ENCODE results near the gene PAX8. TPM values are rescaled to one million over a fixed set of nuclear protein-coding genes. Genes with fewer than 3 reads are reported as not detected.

PAX8 gene
- total RNA-seq, 1 donor from 2014 or later = 0.71 TPM

- CTCF ChIA-PET = no interaction called here
- no peak overlapping the region for H3K27ac Mint-ChIP-seq
These were observed 23.3 kb downstream of the PAX8 start for GRCh38 chr2:113255140-113256070.

GRCh38 chr2:113253453-113253852, 25.3 kb downstream of the PAX8 start:
- POLR2A ChIA-PET = no interaction called here
- Mint-ChIP-seq H3K27ac (no peak overlapping the region), H3K4me1 (peaks cover 13% of the 10 kb centered on the region), H3K4me3 (no peak overlapping the region), H3K9me3 (no peaks in the 10 kb centered on the region), H3K36me3 (ENCODE audit: low read depth) (no peaks in the 10 kb centered on the region), H3K27me3 (peaks cover 6% of the 10 kb centered on the region)
- intact Hi-C loops (cut with micrococcal nuclease) = no loop called here
- CTCF ChIA-PET = no interaction called here
- no peak for ATAC-seq (ENCODE audit: low read depth)
- DNase-seq = no peak
- TF ChIP-seq, protein P1, sequence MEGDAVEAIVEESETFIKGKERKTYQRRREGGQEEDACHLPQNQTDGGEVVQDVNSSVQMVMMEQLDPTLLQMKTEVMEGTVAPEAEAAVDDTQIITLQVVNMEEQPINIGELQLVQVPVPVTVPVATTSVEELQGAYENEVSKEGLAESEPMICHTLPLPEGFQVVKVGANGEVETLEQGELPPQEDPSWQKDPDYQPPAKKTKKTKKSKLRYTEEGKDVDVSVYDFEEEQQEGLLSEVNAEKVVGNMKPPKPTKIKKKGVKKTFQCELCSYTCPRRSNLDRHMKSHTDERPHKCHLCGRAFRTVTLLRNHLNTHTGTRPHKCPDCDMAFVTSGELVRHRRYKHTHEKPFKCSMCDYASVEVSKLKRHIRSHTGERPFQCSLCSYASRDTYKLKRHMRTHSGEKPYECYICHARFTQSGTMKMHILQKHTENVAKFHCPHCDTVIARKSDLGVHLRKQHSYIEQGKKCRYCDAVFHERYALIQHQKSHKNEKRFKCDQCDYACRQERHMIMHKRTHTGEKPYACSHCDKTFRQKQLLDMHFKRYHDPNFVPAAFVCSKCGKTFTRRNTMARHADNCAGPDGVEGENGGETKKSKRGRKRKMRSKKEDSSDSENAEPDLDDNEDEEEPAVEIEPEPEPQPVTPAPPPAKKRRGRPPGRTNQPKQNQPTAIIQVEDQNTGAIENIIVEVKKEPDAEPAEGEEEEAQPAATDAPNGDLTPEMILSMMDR (IDR thresholded peaks at IDR 0.05) = no peak

More at GRCh38 chr2:113255140-113256070, 23.3 kb downstream of the PAX8 start:
- no peak for ATAC-seq (ENCODE audit: low read depth)
- Mint-ChIP-seq H3K4me3 (no peak overlapping the region), H3K27me3 (peaks cover 9% of the 10 kb centered on the region), H3K36me3 (ENCODE audit: low read depth) (no peaks in the 10 kb centered on the region), H3K9me3 (no peaks in the 10 kb centered on the region), H3K4me1 (peaks cover 13% of the 10 kb centered on the region)
- TF ChIP-seq, protein P1 (IDR thresholded peaks at IDR 0.05) = no peak
- POLR2A ChIA-PET = interaction anchor here (0.8 to 1.1 kb wide), 3 partner anchors 14 to 99 kb away, joined by 3 to 4 read pairs (median 3); no protein-coding TSS in a partner anchor
- DNase-seq = no peak
- intact Hi-C loops (cut with micrococcal nuclease) = no loop called here

DNA sequence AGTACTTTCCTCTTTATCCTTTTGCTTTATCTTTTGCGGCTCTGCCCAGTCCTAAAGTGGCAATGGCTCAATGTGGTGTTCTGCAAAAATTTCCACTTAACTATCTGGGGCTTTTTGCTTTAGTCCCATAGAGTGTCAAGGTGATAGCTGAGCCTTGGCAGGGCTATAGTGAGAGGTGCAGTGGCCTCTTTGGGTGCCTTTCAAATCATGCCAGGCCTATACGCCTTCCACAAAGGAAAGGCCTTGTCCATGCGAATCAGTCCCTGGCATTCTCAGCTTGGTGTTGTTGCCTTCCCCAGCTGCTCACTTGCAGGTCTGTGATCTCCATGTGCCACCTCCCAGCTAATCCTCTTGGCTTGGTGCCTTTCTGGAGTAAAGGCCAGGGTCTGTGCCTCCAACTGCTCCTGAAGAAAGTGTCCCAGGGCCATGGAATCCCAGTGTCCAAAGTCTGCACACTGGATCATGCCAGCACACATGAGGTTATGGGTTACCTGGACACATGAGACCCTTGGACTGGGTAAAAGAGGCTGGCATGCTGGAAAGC, 26.6 kb downstream of the PAX8 start:
- Mint-ChIP-seq H3K4me3 (no peak overlapping the region), H3K27ac (no peak overlapping the region), H3K36me3 (ENCODE audit: low read depth) (no peaks in the 10 kb centered on the region), H3K9me3 (no peaks in the 10 kb centered on the region), H3K27me3 (peaks cover 5% of the 10 kb centered on the region), H3K4me1 (peaks cover 11% of the 10 kb centered on the region)
- TF ChIP-seq, protein P1 (IDR thresholded peaks at IDR 0.05) = no peak
- CTCF ChIA-PET = interaction anchor here (1.1 to 4.1 kb wide), 4 partner anchors 48 to 138 kb away, joined by 3 to 29 read pairs (median 14); no protein-coding TSS in a partner anchor
- intact Hi-C loops (cut with micrococcal nuclease) = no loop called here
- DNase-seq (no peak), ATAC-seq (ENCODE audit: low read depth) (no peak)
- POLR2A ChIA-PET = no interaction called here

DNA sequence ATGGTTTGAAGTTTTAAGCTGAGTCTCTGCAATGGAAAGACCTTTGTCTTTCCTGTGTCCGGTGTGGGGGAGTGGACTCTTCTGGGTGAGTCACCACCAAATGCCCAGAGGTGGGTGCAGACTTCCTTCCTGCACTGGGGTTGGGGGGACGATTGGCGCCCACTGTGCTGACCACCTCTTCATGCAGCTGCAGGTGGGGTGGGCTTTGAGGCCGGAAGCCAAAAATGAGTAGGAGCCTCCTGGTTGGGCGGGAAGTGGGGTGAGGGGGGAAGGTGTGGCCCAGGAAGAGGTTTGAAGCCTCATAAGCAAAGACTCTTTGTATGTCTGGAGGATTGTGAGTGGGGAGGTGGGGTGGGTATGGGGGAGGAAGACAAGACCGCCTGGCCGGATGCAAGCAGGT, 27.6 kb downstream of the PAX8 start:
- intact Hi-C loops (cut with micrococcal nuclease) = no loop called here
- TF ChIP-seq, protein P1 (IDR thresholded peaks at IDR 0.05) = no peak
- Mint-ChIP-seq H3K27me3 (peaks cover 5% of the 10 kb centered on the region), H3K27ac (no peak overlapping the region), H3K4me1 (peaks cover 11% of the 10 kb centered on the region), H3K9me3 (no peaks in the 10 kb centered on the region), H3K4me3 (no peak overlapping the region), H3K36me3 (ENCODE audit: low read depth) (no peaks in the 10 kb centered on the region)
- ATAC-seq (ENCODE audit: low read depth) (no peak), DNase-seq (no peak)
- POLR2A ChIA-PET = no interaction called here
- CTCF ChIA-PET = interaction anchor here (1.0 to 4.1 kb wide), 4 partner anchors 113 to 139 kb away, joined by 3 to 29 read pairs (median 14); no protein-coding TSS in a partner anchor

Measured in activated B cell treated with CpG ODN at 0.5 μM for 24 hours (primary cell).